ENCODE results near the gene GLB1L.
"Not testable (repeated sequence)": the region's sequence is repeated elsewhere in the genome, so short reads cannot be mapped to it uniquely, and the experiment has no call there.

GLB1L gene

DNA sequence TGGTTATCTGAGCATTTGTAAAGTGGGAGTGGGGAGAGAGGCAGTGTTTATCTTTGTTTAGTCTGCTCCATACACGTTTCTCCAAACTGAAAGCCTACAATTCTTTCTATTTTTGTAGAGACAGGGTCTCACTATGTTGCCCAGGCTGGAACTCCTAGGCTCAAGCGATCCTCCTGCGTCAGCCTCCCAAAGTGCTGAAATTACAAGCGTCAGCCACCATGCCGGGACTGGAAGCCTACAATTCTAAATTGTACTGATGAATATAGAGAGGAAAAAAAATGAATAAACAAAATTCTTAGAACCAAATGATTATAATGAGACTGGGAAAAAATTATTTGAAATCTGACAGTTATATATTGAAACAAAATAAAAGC lies 40.1 kb downstream of the GLB1L start:
- DNase-seq = no peak

DNA sequence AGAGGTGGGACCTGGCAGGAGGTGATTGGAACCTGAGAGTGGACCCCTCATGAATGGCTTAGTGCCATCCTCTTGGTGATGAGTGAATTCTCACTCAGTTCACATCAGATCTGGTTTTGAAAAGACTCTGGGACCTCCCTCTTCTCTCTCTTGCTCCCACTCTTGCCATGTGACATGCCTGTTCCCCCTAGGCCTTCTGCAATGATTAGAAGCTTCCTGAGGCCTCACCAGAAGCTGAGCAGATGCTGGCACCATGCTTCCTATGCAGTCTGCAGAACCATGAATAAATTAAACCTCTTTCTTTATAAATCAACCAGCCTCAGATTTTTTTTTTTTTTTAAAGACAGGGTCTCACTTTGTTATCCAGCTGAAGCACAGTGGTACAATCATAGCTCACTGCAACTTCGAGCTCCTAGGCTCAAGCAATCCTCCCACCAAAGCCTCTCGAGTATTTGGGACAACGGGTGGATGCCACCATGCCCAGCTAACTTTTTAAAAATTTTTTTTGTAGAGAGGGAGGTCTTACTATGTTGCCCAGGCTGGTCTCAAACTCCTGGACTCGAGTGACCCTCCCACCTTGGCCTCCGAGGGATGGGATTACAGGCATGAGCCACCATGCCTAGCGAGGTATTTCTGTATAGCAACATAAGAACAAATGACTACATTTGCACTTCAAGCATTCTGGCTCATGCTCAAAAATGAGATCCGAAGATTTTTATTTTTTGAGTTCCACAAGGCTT lies 40.6 kb downstream of the GLB1L start:
- no peak for DNase-seq

DNA sequence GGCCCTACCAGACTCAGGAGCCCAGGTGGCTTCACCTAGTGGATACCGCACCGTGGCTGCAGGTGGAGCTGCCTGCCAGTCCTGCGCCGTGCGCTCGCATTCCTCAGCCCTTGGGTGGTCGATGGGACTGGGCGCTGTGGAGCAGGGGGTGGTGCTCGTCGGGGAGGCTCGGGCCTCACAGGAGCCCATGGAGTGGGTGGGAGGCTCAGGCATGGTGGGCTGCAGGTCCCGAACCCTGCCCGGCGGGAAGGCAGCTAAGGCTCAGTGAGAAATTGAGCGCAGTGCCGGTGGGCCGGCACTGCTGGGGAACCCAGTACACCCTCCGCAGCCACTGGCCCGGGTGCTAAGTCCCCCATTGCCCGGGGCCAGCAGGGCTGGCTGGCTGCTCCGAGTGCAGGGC lies 43.9 kb downstream of the GLB1L start:
- DNase-seq = not testable (repeated sequence)

DNA sequence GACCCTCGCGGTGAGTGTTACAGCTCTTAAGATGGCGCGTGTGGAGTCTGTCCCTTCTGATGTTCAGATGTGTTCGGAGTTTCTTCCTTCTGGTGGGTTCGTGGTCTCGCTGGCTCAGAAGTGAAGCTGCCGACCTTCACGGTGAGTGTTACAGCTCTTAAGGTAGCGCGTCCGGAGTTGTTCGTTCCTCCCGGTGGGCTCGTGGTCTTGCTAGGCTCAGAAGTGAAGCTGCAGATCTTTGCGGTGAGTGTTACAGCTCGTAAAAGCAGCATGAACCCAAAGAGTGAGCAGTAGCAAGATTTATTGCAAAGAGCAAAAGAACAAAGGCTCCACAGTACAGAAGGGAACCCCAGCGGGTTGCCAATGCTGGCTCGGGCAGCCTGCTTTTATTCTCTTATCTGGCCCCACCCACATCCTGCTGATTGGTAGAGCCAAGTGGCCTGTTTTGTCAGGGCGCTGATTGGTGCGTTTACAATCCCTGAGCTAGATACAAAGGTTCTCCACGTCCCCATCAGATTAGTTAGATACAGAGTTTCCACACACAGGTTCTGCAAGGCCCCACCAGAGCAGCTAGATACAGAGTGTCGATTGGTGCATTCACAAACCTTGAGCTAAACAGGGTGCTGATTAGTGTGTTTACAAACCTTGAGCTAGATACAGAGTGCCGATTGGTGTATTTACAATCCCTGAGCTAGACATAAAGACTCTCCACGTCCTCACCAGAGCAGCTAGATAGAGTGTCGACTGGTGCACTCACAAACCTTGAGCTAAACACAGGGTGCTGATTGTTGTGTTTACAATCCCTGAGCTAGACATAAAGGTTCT lies 44.5 kb downstream of the GLB1L start:
- DNase-seq = not testable (repeated sequence)

GRCh38 chr2:219199470-219200211 lies 45.6 kb downstream of the GLB1L start:
- DNase-seq = no peak

DNA sequence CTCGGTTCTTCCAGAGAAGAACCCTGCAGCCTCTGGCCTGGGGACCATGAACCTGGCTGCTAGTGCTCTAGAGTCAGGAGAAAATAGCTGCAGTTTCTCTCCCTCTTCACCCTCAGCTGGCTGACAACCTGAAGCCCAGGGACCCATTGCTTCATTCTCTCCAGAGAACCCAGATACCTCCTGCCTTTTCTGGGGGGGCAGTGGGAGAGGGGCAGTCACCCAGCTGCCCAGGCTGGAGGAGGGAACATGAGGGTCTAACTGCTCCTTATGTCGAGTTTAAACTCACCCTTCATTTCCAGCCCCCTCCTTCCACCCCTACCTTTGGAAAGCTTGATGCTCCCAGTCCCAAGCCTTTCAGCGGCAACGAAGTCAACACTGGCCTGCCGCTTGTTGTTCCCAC lies 46.3 kb downstream of the GLB1L start:
- DNase-seq = no peak

GRCh38 chr2:219197388-219197787 lies 47.9 kb downstream of the GLB1L start:
- no peak for DNase-seq

GRCh38 chr2:219186754-219187456 lies 58.3 kb downstream of the GLB1L start:
- DNase-seq = no peak

Data from activated CD4-positive, alpha-beta T cell treated with anti-CD3 and anti-CD28 coated beads, Interleukin-2, amount 50 U/mL, for 4 hours (primary cell).